NT2/D1 (cell line): Measurements from ENCODE around the gene NSFL1C.

Experiments
- YY1 ChIP-seq: IDR thresholded peaks from 2 replicates; pipeline ENCODE4 v1.6.1; 2011; ENCODE audit not compliant: insufficient read length, insufficient read depth
- ZNF274 ChIP-seq: IDR thresholded peaks from 2 replicates; pipeline ENCODE4 v1.6.1; 2011; ENCODE audit warnings: mild to moderate bottlenecking, low read depth, low read length

DNA sequence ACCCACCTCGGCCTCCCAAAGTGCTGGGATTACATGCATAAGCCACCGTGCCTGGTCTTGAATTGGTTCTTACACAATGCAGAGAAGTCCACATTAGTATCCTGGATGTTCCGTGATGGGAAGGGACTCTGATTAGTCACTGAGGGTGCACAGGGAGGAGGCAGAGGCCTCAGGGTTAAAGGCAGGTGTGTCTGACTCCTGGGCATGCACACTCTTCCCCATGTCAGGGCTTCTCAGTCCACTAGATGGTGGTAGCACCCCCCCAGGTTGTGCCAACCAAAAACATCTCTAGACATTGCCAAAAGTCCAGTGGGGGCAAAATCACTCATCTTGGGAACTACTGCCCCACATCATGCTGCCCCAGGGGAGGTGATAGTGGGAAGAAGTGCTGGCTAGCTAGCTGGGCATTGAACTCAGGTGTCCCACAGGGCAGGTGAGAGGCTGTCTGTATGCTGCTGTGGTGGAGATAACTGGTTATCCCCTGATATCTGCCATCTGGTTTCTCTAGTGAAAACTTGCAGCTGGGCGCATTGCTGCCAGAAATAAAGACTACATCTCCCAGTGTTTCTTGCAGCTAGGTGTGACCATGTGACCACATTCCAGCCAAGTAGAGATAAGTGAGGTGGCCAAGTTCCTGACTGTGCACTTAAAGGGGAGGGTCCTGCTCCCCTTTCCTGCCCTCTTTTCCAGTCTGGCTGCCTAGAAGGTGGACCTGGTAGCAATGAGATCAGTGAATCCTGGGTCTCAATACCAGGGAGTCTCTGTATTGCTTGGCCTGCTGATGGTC is 8.4 kb upstream of the NSFL1C start:
- TF ChIP-seq YY1 (no peak), ZNF274 (no peak)
